Measurements from ENCODE around the gene ACCS. TPM values are rescaled to one million over a fixed set of nuclear protein-coding genes. Genes with fewer than 3 reads are reported as not detected.

The ACCS gene
- polyA plus RNA-seq, 1 donor from 2014 or later: not detected

- Histone ChIP-seq H3K9me2 (ENCODE audit: insufficient read depth, low read length) (no peaks in the 10 kb centered on the region), H3K27ac (ENCODE audit: low read length) (peak within 1 kb of the TSS; percentile 66), H3K4me3 (ENCODE audit: low read length) (peak within 1 kb of the TSS; percentile 92), H3K9me3 (ENCODE audit: low read length) (no peaks in the 10 kb centered on the region), H3K9ac (ENCODE audit: low read length) (peak within 1 kb of the TSS; percentile 88), H3F3A (ENCODE audit: insufficient read depth, low read length, poor library complexity, severe bottlenecking) (no peaks in the 10 kb centered on the region), H3K4me2 (ENCODE audit: low read length) (peak within 1 kb of the TSS; percentile 96), H3K79me2 (replicated peaks; ENCODE audit: insufficient read depth, low read length) (peaks cover 29% of the 10 kb centered on the region), H2AFZ (ENCODE audit: low read depth, low read length) (peak within 1 kb of the TSS; percentile 58), H4K20me1 (ENCODE audit: insufficient read depth) (no peaks in the 10 kb centered on the region), H3K36me3 (ENCODE audit: insufficient read depth, low read length) (no peaks in the 10 kb centered on the region), H3K27me3 (ENCODE audit: insufficient read depth, low read depth, low read length) (no peaks in the 10 kb centered on the region)
- TF ChIP-seq CTCF (IDR thresholded peaks at IDR 0.05; ENCODE audit: poor library complexity, severe bottlenecking) (peak; percentile 94), RAD21 (conservative IDR thresholded peaks at IDR 0.05) (peak; percentile 56), TAF1 (IDR thresholded peaks at IDR 0.05; ENCODE audit: low read depth) (no peak), SMC3 (conservative IDR thresholded peaks at IDR 0.05; ENCODE audit: poor library complexity) (peak; percentile 74), POLR2AphosphoS5 (IDR thresholded peaks at IDR 0.05) (peak; percentile 92), EP300 (conservative IDR thresholded peaks at IDR 0.05; ENCODE audit: poor library complexity, severe bottlenecking) (no peak), EZH2 (IDR thresholded peaks at IDR 0.05; ENCODE audit: borderline replicate concordance, insufficient read depth, low read length, poor library complexity, severe bottlenecking) (no peak), REST (IDR thresholded peaks at IDR 0.05; ENCODE audit: borderline replicate concordance) (peak; percentile 68), MXI1 (conservative IDR thresholded peaks at IDR 0.05; ENCODE audit: poor library complexity, severe bottlenecking) (peak; percentile 62)
Measured at GRCh38 chr11:44095506-44096359, 29.7 kb downstream of the ACCS start, which contains the start of gene EXT2. TSS of gene EXT2 (plus strand) at chr11:44095678. CDS start at chr11:44107713, 12,035 bp downstream.

- TF ChIP-seq POLR2AphosphoS5 (IDR thresholded peaks at IDR 0.05) (no peak), SMC3 (conservative IDR thresholded peaks at IDR 0.05; ENCODE audit: poor library complexity) (no peak), CTCF (IDR thresholded peaks at IDR 0.05; ENCODE audit: poor library complexity, severe bottlenecking) (no peak), MXI1 (conservative IDR thresholded peaks at IDR 0.05; ENCODE audit: poor library complexity, severe bottlenecking) (no peak), EP300 (conservative IDR thresholded peaks at IDR 0.05; ENCODE audit: poor library complexity, severe bottlenecking) (no peak), TAF1 (IDR thresholded peaks at IDR 0.05; ENCODE audit: low read depth) (no peak), EZH2 (IDR thresholded peaks at IDR 0.05; ENCODE audit: borderline replicate concordance, insufficient read depth, low read length, poor library complexity, severe bottlenecking) (no peak), RAD21 (conservative IDR thresholded peaks at IDR 0.05) (no peak), REST (IDR thresholded peaks at IDR 0.05; ENCODE audit: borderline replicate concordance) (no peak)
- Histone ChIP-seq H2AFZ (ENCODE audit: low read depth, low read length) (peak overlapping the region; percentile 58), H3K9ac (ENCODE audit: low read length) (peak overlapping the region; percentile 88), H3K79me2 (replicated peaks; ENCODE audit: insufficient read depth, low read length) (peaks cover 37% of the 10 kb centered on the region), H3K27ac (ENCODE audit: low read length) (peak overlapping the region; percentile 66), H3K4me2 (ENCODE audit: low read length) (peak overlapping the region; percentile 96), H4K20me1 (ENCODE audit: insufficient read depth) (no peaks in the 10 kb centered on the region), H3K36me3 (ENCODE audit: insufficient read depth, low read length) (no peaks in the 10 kb centered on the region), H3F3A (ENCODE audit: insufficient read depth, low read length, poor library complexity, severe bottlenecking) (no peaks in the 10 kb centered on the region), H3K9me3 (ENCODE audit: low read length) (no peaks in the 10 kb centered on the region), H3K4me3 (ENCODE audit: low read length) (peak overlapping the region; percentile 92), H3K9me2 (ENCODE audit: insufficient read depth, low read length) (no peaks in the 10 kb centered on the region), H3K27me3 (ENCODE audit: insufficient read depth, low read depth, low read length) (no peaks in the 10 kb centered on the region)
Measured at GRCh38 chr11:44096360-44097185, 30.5 kb downstream of the ACCS start.

All from neural cell (in vitro differentiated cells).